Fibroblast of skin of abdomen (primary cell): ENCODE results near the gene RNLS. TPM values are rescaled to one million over a fixed set of nuclear protein-coding genes. Genes with fewer than 3 reads are reported as not detected.

Experiments used
- DNase-seq: peaks from one replicate; pipeline ENCODE4 v3.0.0-alpha.2; 2013
- polyA plus RNA-seq, 2 experiments: library from polyadenylated mRNA; unstranded; fragments of 120-200 nt; gene quantifications; one replicate each; pipeline ENCODE4 v1.2.1, GENCODE V29; 2013; ENCODE audit not compliant: insufficient read length in 2 of 2

Gene RNLS
- polyA plus RNA-seq (2013, experiment 1 of 2; ENCODE audit: insufficient read length), result 7.2 TPM
- 7.6 TPM for polyA plus RNA-seq (2013, experiment 2 of 2; ENCODE audit: insufficient read length)

- DNase-seq, result peak; percentile 62
Measured at GRCh38 chr10:88582806-88583583, at the start of gene RNLS. TSS of gene RNLS (minus strand) at chr10:88583318.

GRCh38 chr10:88624840-88625239 lies 41.7 kb upstream of the RNLS start:
- DNase-seq, result no peak

- DNase-seq, result no peak
Measured at GRCh38 chr10:88623835-88624234, 40.7 kb upstream of the RNLS start.

GRCh38 chr10:88620441-88620840 lies 37.3 kb upstream of the RNLS start:
- DNase-seq, result no peak

- DNase-seq, result no peak
Measured at GRCh38 chr10:88618496-88618895, 35.4 kb upstream of the RNLS start.

- DNase-seq, result no peak
Measured at GRCh38 chr10:88617772-88618300, 34.7 kb upstream of the RNLS start.

GRCh38 chr10:88616250-88616977 lies 33.3 kb upstream of the RNLS start:
- DNase-seq, result no peak

- no peak for DNase-seq
Measured at GRCh38 chr10:88608780-88609179, 25.7 kb upstream of the RNLS start.

GRCh38 chr10:88608052-88608732 lies 25.1 kb upstream of the RNLS start:
- no peak for DNase-seq

GRCh38 chr10:88598055-88598454 lies 14.9 kb upstream of the RNLS start:
- DNase-seq, result no peak

- DNase-seq, result no peak
Measured at GRCh38 chr10:88594482-88594881, 11.4 kb upstream of the RNLS start.

- DNase-seq, result no peak
Measured at GRCh38 chr10:88592906-88593305, 9.8 kb upstream of the RNLS start.

GRCh38 chr10:88592381-88592780 lies 9.3 kb upstream of the RNLS start:
- DNase-seq, result no peak

- no peak for DNase-seq
Measured at GRCh38 chr10:88586462-88586861, 3.3 kb upstream of the RNLS start, which contains the start of gene LIPJ. TSS of gene LIPJ (plus strand) at chr10:88586762. CDS start at chr10:88590688, 3,926 bp downstream.

- DNase-seq, result no peak
Measured at GRCh38 chr10:88583584-88583957, 453 bp upstream of the RNLS start.

- DNase-seq, result no peak
Measured at GRCh38 chr10:88582411-88582805, 710 bp downstream of the RNLS start.

GRCh38 chr10:88565072-88565471 lies 18.0 kb downstream of the RNLS start:
- peak; percentile 46 for DNase-seq

GRCh38 chr10:88562152-88562551 lies 21.0 kb downstream of the RNLS start:
- no peak for DNase-seq

GRCh38 chr10:88557658-88558057 lies 25.5 kb downstream of the RNLS start:
- peak; percentile 79 for DNase-seq

GRCh38 chr10:88557256-88557655 lies 25.9 kb downstream of the RNLS start:
- DNase-seq, result no peak

GRCh38 chr10:88555190-88555908 lies 27.8 kb downstream of the RNLS start:
- no peak for DNase-seq

GRCh38 chr10:88553116-88553752 lies 29.9 kb downstream of the RNLS start:
- peak; percentile 79 for DNase-seq
